ENCODE results near the gene PRPF6. TPM values are rescaled to one million over a fixed set of nuclear protein-coding genes. Genes with fewer than 3 reads are reported as not detected.
A peak's percentile ranks its signal among the peaks of the same experiment; 100 is the strongest.

Gene PRPF6
- total RNA-seq, 1 donor from 2014 or later: 52.6 TPM

DNA sequence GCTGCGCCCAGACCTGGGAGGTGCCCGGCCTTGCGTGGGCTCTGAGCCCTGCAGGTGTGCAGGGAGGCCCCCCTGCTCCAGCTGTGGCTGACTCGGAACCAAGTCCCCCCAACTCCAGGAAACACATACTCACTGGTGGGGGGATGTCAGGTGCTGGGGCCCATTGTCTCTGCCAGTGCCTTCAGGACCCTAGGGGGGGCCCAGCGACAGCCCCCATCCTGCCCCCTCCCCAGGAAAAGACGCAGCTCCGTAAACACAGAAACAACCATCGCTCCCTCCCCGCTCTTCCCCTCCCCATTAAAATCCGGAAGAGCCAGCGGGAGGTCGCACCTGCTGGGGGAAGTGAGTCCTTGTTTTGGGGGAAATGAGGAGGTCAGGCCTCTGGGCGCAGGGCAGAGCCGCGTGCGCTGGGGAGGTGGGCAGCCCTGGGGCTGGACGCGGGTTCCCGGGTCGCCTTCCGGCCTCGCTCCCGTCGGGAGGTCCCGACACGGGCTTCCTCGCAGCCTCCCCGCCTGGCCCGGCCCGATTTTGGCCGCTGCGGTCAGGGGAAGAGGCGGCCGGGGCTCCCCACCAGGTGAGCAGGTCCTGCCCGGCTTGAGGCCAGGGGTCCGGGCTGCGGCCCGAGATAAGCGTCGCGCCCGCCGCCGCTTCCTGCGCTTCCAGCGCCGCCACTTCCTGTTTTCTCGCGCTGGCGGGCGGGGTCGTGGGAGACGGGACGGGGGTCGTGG is 61.3 kb downstream of the PRPF6 start:
- Mint-ChIP-seq H3K4me1 (ENCODE audit: low read depth, unreplicated experiment) (peaks cover 9% of the 10 kb centered on the region), H3K36me3 (ENCODE audit: low read depth, unreplicated experiment) (no peaks in the 10 kb centered on the region), H3K27me3 (ENCODE audit: low read depth, unreplicated experiment) (peaks cover 42% of the 10 kb centered on the region), H3K27ac (ENCODE audit: unreplicated experiment) (no peak overlapping the region), H3K9me3 (ENCODE audit: unreplicated experiment) (no peaks in the 10 kb centered on the region), H3K4me3 (ENCODE audit: unreplicated experiment) (no peak overlapping the region)
- DNase-seq (ENCODE audit: low read depth) (no peak), FAIRE-seq (no peak)
- H3K4me2 ChIP-seq (ENCODE audit: low read length): peak overlapping the region; percentile 73
- no peak overlapping the region for H3K27ac ChIP-seq (ENCODE audit: low read depth, low read length)
- no peak overlapping the region for H3K9ac ChIP-seq (ENCODE audit: low read length)
- H3K27me3 ChIP-seq (ENCODE audit: insufficient read depth, low read length): peaks cover 53% of the 10 kb centered on the region
- H3K36me3 ChIP-seq (ENCODE audit: insufficient read depth, low read length): no peaks in the 10 kb centered on the region
- no peak overlapping the region for H3K4me3 ChIP-seq (ENCODE audit: insufficient read depth, low read depth, low read length)
- H3K9me3 ChIP-seq (ENCODE audit: insufficient read depth, low read depth, low read length): no peaks in the 10 kb centered on the region
- H3K79me2 ChIP-seq (ENCODE audit: insufficient read depth, low read length): no peaks in the 10 kb centered on the region
- no peak overlapping the region for H2AFZ ChIP-seq (ENCODE audit: low read depth, low read length)
- H4K20me1 ChIP-seq (ENCODE audit: insufficient read depth, low read length): peaks cover 12% of the 10 kb centered on the region
- H3K4me1 ChIP-seq (ENCODE audit: insufficient read depth, low read length): peaks cover 2% of the 10 kb centered on the region
- peak; percentile 99 for TF ChIP-seq EZH2 (IDR thresholded peaks at IDR 0.05; ENCODE audit: insufficient read depth, low read length)
- TF ChIP-seq, protein P1, sequence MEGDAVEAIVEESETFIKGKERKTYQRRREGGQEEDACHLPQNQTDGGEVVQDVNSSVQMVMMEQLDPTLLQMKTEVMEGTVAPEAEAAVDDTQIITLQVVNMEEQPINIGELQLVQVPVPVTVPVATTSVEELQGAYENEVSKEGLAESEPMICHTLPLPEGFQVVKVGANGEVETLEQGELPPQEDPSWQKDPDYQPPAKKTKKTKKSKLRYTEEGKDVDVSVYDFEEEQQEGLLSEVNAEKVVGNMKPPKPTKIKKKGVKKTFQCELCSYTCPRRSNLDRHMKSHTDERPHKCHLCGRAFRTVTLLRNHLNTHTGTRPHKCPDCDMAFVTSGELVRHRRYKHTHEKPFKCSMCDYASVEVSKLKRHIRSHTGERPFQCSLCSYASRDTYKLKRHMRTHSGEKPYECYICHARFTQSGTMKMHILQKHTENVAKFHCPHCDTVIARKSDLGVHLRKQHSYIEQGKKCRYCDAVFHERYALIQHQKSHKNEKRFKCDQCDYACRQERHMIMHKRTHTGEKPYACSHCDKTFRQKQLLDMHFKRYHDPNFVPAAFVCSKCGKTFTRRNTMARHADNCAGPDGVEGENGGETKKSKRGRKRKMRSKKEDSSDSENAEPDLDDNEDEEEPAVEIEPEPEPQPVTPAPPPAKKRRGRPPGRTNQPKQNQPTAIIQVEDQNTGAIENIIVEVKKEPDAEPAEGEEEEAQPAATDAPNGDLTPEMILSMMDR (IDR thresholded peaks at IDR 0.05; ENCODE audit: insufficient read depth, low read depth, low read length): no peak

DNA sequence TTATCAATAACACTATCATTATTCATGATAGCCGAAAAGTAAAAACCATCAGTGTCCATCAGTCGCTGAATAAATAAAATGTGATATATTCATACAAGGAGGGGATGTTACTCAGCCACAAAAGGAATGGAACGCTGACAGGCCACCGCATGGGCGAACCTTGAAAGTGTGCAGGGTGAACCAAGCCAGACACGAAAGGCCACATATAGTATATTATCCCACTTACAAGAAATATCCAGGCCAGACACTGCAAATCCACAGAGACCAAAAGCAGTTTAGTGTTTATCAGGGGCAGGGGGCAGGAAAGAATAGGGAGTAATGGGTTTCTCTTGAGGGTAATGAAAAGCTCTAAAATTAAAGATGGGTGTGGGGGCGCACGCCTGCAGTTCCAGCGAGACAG is 62.8 kb downstream of the PRPF6 start:
- Histone ChIP-seq H4K20me1 (ENCODE audit: insufficient read depth, low read length) (peaks cover 9% of the 10 kb centered on the region), H3K4me2 (ENCODE audit: low read length) (no peak overlapping the region), H3K36me3 (ENCODE audit: insufficient read depth, low read length) (no peaks in the 10 kb centered on the region), H3K79me2 (ENCODE audit: insufficient read depth, low read length) (no peaks in the 10 kb centered on the region), H2AFZ (ENCODE audit: low read depth, low read length) (no peak overlapping the region), H3K9ac (ENCODE audit: low read length) (no peak overlapping the region), H3K9me3 (ENCODE audit: insufficient read depth, low read depth, low read length) (no peaks in the 10 kb centered on the region), H3K4me1 (ENCODE audit: insufficient read depth, low read length) (peaks cover 2% of the 10 kb centered on the region), H3K27me3 (ENCODE audit: insufficient read depth, low read length) (peaks cover 62% of the 10 kb centered on the region), H3K4me3 (ENCODE audit: insufficient read depth, low read depth, low read length) (no peak overlapping the region), H3K27ac (ENCODE audit: low read depth, low read length) (no peak overlapping the region)
- DNase-seq (ENCODE audit: low read depth) (no peak), FAIRE-seq (no peak)
- Mint-ChIP-seq H3K27ac (ENCODE audit: unreplicated experiment) (no peak overlapping the region), H3K27me3 (ENCODE audit: low read depth, unreplicated experiment) (peaks cover 46% of the 10 kb centered on the region), H3K4me1 (ENCODE audit: low read depth, unreplicated experiment) (peaks cover 9% of the 10 kb centered on the region), H3K4me3 (ENCODE audit: unreplicated experiment) (no peak overlapping the region), H3K9me3 (ENCODE audit: unreplicated experiment) (no peaks in the 10 kb centered on the region), H3K36me3 (ENCODE audit: low read depth, unreplicated experiment) (no peaks in the 10 kb centered on the region)
- TF ChIP-seq EZH2 (IDR thresholded peaks at IDR 0.05; ENCODE audit: insufficient read depth, low read length): no peak
- TF ChIP-seq, protein P1 (IDR thresholded peaks at IDR 0.05; ENCODE audit: insufficient read depth, low read depth, low read length): no peak
